HepG2 (cell line): ENCODE results near the gene SMIM34. TPM values are rescaled to one million over a fixed set of nuclear protein-coding genes. Genes with fewer than 3 reads are reported as not detected.

ENCODE experiments used
- ATF6 ChIP-seq: sonication (generic); formaldehyde crosslinking; conservative IDR thresholded peaks from 2 replicates; pipeline ENCODE4 v1.4.0; 2020; ENCODE audit warnings: missing genetic modification reagents
- DR1 ChIP-seq: sonication (generic); formaldehyde crosslinking; IDR thresholded peaks from 2 replicates; pipeline ENCODE4 v1.8.0; 2021; ENCODE audit warnings: mild to moderate bottlenecking, missing genetic modification reagents, inconsistent platforms
- E2F2 ChIP-seq: sonication (generic); formaldehyde crosslinking; IDR thresholded peaks from 2 replicates; pipeline ENCODE4 v1.4.0; 2020; ENCODE audit warnings: missing genetic modification reagents, borderline replicate concordance
- ELF3 ChIP-seq: IDR thresholded peaks from 2 replicates; pipeline ENCODE4 v1.6.1; 2016; ENCODE audit warnings: missing genetic modification reagents, missing compliant biosample characterization
- HDAC1 ChIP-seq: sonication (generic); formaldehyde crosslinking; IDR thresholded peaks from 2 replicates; pipeline ENCODE4 v1.5.1; 2020; ENCODE audit warnings: mild to moderate bottlenecking, missing genetic modification reagents
- ISL2 ChIP-seq: sonication (generic); formaldehyde crosslinking; IDR thresholded peaks from 2 replicates; pipeline ENCODE4 v1.5.0; 2020; ENCODE audit warnings: missing genetic modification reagents
- KLF16 ChIP-seq, 2 experiments: sonication (generic) in 1 of 2; formaldehyde crosslinking in 1 of 2; IDR thresholded peaks; 2 replicates each; pipeline versions ENCODE4 v1.6.1 to v1.8.0; 2016 to 2023; ENCODE audit warnings: missing genetic modification reagents in 2 of 2, missing compliant biosample characterization in 1 of 2
- NR2F2 ChIP-seq: IDR thresholded peaks from 2 replicates; pipeline ENCODE4 v1.6.1; 2012; ENCODE audit warnings: low read depth, inconsistent platforms, borderline replicate concordance
- PHF20 ChIP-seq: sonication (generic); formaldehyde crosslinking; IDR thresholded peaks from 2 replicates; pipeline ENCODE4 v1.5.0; 2020; ENCODE audit warnings: mild to moderate bottlenecking, missing genetic modification reagents
- SP140L ChIP-seq: sonication (generic); formaldehyde crosslinking; IDR thresholded peaks from 2 replicates; pipeline ENCODE4 v1.4.0; 2020; ENCODE audit warnings: missing genetic modification reagents, borderline replicate concordance
- TARDBP ChIP-seq: sonication (generic); formaldehyde crosslinking; IDR thresholded peaks from 2 replicates; pipeline ENCODE4 v1.8.0; 2022; ENCODE audit warnings: mild to moderate bottlenecking, missing genetic modification reagents
- TFAP4 ChIP-seq: sonication (generic); IDR thresholded peaks from 2 replicates; pipeline ENCODE4 v1.6.1; 2016; ENCODE audit warnings: low read depth, borderline replicate concordance
- THAP11 ChIP-seq: IDR thresholded peaks from 2 replicates; pipeline ENCODE4 v1.6.1; 2016; ENCODE audit warnings: missing biosample characterization, missing genetic modification reagents
- TRAFD1 ChIP-seq: sonication (generic); formaldehyde crosslinking; IDR thresholded peaks from 2 replicates; pipeline ENCODE4 v1.5.1; 2020; ENCODE audit warnings: missing genetic modification reagents, mild to moderate bottlenecking, borderline replicate concordance
- ZBTB20 ChIP-seq: sonication (generic); formaldehyde crosslinking; IDR thresholded peaks from 2 replicates; pipeline ENCODE4 v1.8.1; 2023; ENCODE audit warnings: missing genetic modification reagents, low read depth, mild to moderate bottlenecking, borderline replicate concordance
- ZBTB34 ChIP-seq: sonication (generic); formaldehyde crosslinking; IDR thresholded peaks from 2 replicates; pipeline ENCODE4 v1.8.0; 2022; ENCODE audit warnings: mild to moderate bottlenecking, missing genetic modification reagents
- ZNF350 ChIP-seq: sonication (generic); formaldehyde crosslinking; IDR thresholded peaks from 2 replicates; pipeline ENCODE4 v1.4.0; 2020; ENCODE audit warnings: mild to moderate bottlenecking, low read depth, missing genetic modification reagents, borderline replicate concordance
- ZNF432 ChIP-seq: sonication (generic); formaldehyde crosslinking; IDR thresholded peaks from 2 replicates; pipeline ENCODE4 v1.5.0; 2020; ENCODE audit warnings: missing genetic modification reagents, mild to moderate bottlenecking, borderline replicate concordance
- ZNF572 ChIP-seq: sonication (generic); formaldehyde crosslinking; IDR thresholded peaks from 2 replicates; pipeline ENCODE4 v1.5.1; 2020; ENCODE audit warnings: mild to moderate bottlenecking, missing genetic modification reagents
- ZNF605 ChIP-seq: sonication (generic); formaldehyde crosslinking; IDR thresholded peaks from 2 replicates; pipeline ENCODE4 v1.8.0; 2022; ENCODE audit warnings: mild to moderate bottlenecking, missing genetic modification reagents
- ZNF691 ChIP-seq: sonication (generic); formaldehyde crosslinking; IDR thresholded peaks from 2 replicates; pipeline ENCODE4 v1.4.0; 2020; ENCODE audit warnings: missing genetic modification reagents, low read depth, mild to moderate bottlenecking, borderline replicate concordance
- polyA plus RNA-seq, 8 experiments: library from polyadenylated mRNA; depleted of rRNA in 3 of 8; stranded (reverse) in 7 of 8; unstranded in 1 of 8; fragments of >200 nt; fragmentation: Illumina TruSeq in 4 of 8; extraction: Trizol in 4 of 8; gene quantifications; 2 replicates each; pipeline versions ENCODE4 v1.2.1 to v1.2.3, GENCODE V29; 2011 to 2016; ENCODE audit warnings: low read depth in 4 of 8, missing spikeins in 1 of 8, mixed read lengths in 1 of 8; ENCODE audit not compliant: insufficient read depth in 1 of 8
- total RNA-seq, 5 experiments: library from RNA; depleted of rRNA; stranded (reverse); fragments of >200 nt; fragmentation: Illumina TruSeq; extraction: Trizol; gene quantifications; 2 replicates each; pipeline ENCODE4 v1.2.3, GENCODE V29; 2016; ENCODE audit warnings: low read depth in 1 of 5

Gene SMIM34
- total and polyA plus RNA-seq, 2 of the 13 experiments (the other 11 are each of a cell fraction or from before 2014, with no cell fraction given) = not detected

GRCh38 chr21:34372321-34372720, 51.4 kb downstream of the SMIM34 start (continued):
- 0 out of 2 replicates have a peak, but pooled peaks have one; percentile 76 for TF ChIP-seq TRAFD1 (CRISPR knock-in tag)
- TF ChIP-seq ZNF350 (CRISPR knock-in tag) = peak; percentile 59; the same call in 1 of the 2 replicates
- TF ChIP-seq PHF20 (CRISPR knock-in tag) = no peak
- TF ChIP-seq TARDBP (CRISPR knock-in tag) = 0 out of 2 replicates have a peak, but pooled peaks have one; percentile 23
- no peak for TF ChIP-seq ZNF432 (CRISPR knock-in tag)
- TF ChIP-seq ELF3 (CRISPR knock-in tag) = peak; percentile 55
- TF ChIP-seq DR1 (CRISPR knock-in tag) = no peak
- TF ChIP-seq SP140L = no peak
- no peak for TF ChIP-seq ZNF605
- peak; percentile 81 for TF ChIP-seq THAP11
- no peak for TF ChIP-seq ZBTB34 (CRISPR knock-in tag)
- TF ChIP-seq ZNF691 (CRISPR knock-in tag) = peak; percentile 64; the same call in 1 of the 2 replicates
- TF ChIP-seq TFAP4 = peak; percentile 87; the same call in 1 of the 2 replicates
- peak; percentile 57; the same call in 1 of the 2 replicates for TF ChIP-seq ISL2
- peak; percentile 80; the same call in 1 of the 2 replicates for TF ChIP-seq ZBTB20
- TF ChIP-seq E2F2 (CRISPR knock-in tag) = no peak
- peak; percentile 86 for TF ChIP-seq HDAC1
- TF ChIP-seq NR2F2 = peak; percentile 80
- no peak for TF ChIP-seq ATF6 (CRISPR knock-in tag)
- TF ChIP-seq ZNF572 = no peak
- TF ChIP-seq KLF16 (CRISPR knock-in tag; IDR thresholded peaks at IDR 0.05) = peak in 1 of 2 experiments; percentile 68; a peak in 1 of 4 replicates
